Neural cell (in vitro differentiated cells): ENCODE measurements around the gene PEX3. TPM values are rescaled to one million over a fixed set of nuclear protein-coding genes. Genes with fewer than 3 reads are reported as not detected.

Experiments used
- H2AFZ ChIP-seq: fragments of 200-600, 300-800 bp; sonication (generic), shearing (Covaris generic); 2 replicates; pipeline ENCODE4 v1.6.0; 2014; ENCODE audit warnings: low read depth, mild to moderate bottlenecking, antibody characterized with exemption, low read length, moderate library complexity
- H3F3A ChIP-seq: fragments of 200-600 bp; shearing (Covaris generic); 2 replicates; pipeline ENCODE4 v1.6.1; 2016; ENCODE audit warnings: mild to moderate bottlenecking, moderate library complexity, mixed read lengths, antibody characterized with exemption, low read length; ENCODE audit not compliant: insufficient read depth, poor library complexity, severe bottlenecking
- H3K27ac ChIP-seq: fragments of 200-600, 300-800 bp; sonication (generic), shearing (Covaris generic); 2 replicates; pipeline ENCODE4 v1.5.1; 2014; ENCODE audit warnings: mild to moderate bottlenecking, low read length, moderate library complexity
- H3K27me3 ChIP-seq: fragments of 300-800, 200-600 bp; sonication (generic), shearing (Covaris generic); 2 replicates; pipeline ENCODE4 v1.6.0; 2014; ENCODE audit warnings: mild to moderate bottlenecking, low read depth, low read length, moderate library complexity; ENCODE audit not compliant: insufficient read depth
- H3K36me3 ChIP-seq: fragments of 300-800, 200-600 bp; sonication (generic), shearing (Covaris generic); 2 replicates; pipeline ENCODE4 v1.5.1; 2014; ENCODE audit warnings: mild to moderate bottlenecking, antibody characterized with exemption, low read length, moderate library complexity; ENCODE audit not compliant: insufficient read depth
- H3K4me2 ChIP-seq: fragments of 300-800, 200-600 bp; sonication (generic), shearing (Covaris generic); 2 replicates; pipeline ENCODE4 v1.6.0; 2014; ENCODE audit warnings: mild to moderate bottlenecking, low read length
- H3K4me3 ChIP-seq: fragments of 300-800, 200-600 bp; sonication (generic), shearing (Covaris generic); 2 replicates; pipeline ENCODE4 v1.5.1; 2014; ENCODE audit warnings: mild to moderate bottlenecking, low read length, moderate library complexity
- H3K79me2 ChIP-seq: fragments of 200-600 bp; shearing (Covaris generic); replicated peaks from 2 replicates; pipeline ENCODE4 v1.6.0; 2014; ENCODE audit warnings: mild to moderate bottlenecking, low read length, moderate library complexity; ENCODE audit not compliant: insufficient read depth
- H3K9ac ChIP-seq: fragments of 300-800, 200-600 bp; sonication (generic), shearing (Covaris generic); 2 replicates; pipeline ENCODE4 v1.6.1; 2016; ENCODE audit warnings: mild to moderate bottlenecking, low read length, mixed read lengths
- H3K9me2 ChIP-seq: fragments of 200-600 bp; shearing (Covaris generic); 2 replicates; pipeline ENCODE4 v1.6.1; 2016; ENCODE audit warnings: mild to moderate bottlenecking, low read length, mixed read lengths; ENCODE audit not compliant: insufficient read depth
- H3K9me3 ChIP-seq: fragments of 200-600, 300-800 bp; sonication (generic), shearing (Covaris generic); 2 replicates; pipeline ENCODE4 v1.6.1; 2016; ENCODE audit warnings: mild to moderate bottlenecking, mixed run types, low read length, moderate library complexity, mixed read lengths
- H4K20me1 ChIP-seq: fragments of 200-600 bp; shearing (Covaris generic); 2 replicates; pipeline ENCODE4 v1.6.1; 2016; ENCODE audit warnings: mild to moderate bottlenecking, mixed run types; ENCODE audit not compliant: insufficient read depth
- EP300 ChIP-seq: fragments of 450-650 bp; conservative IDR thresholded peaks from 2 replicates; pipeline ENCODE4 v1.6.1; 2014; ENCODE audit warnings: antibody characterized with exemption, mild to moderate bottlenecking, moderate library complexity; ENCODE audit not compliant: poor library complexity, severe bottlenecking
- EZH2 ChIP-seq: fragments of 200-600, 300-800 bp; shearing (Covaris generic), sonication (generic); IDR thresholded peaks from 2 replicates; pipeline ENCODE4 v1.6.1; 2014; ENCODE audit warnings: antibody characterized with exemption, low read length, borderline replicate concordance, mild to moderate bottlenecking; ENCODE audit not compliant: insufficient read depth, poor library complexity, severe bottlenecking
- MXI1 ChIP-seq: fragments of 450-650 bp; conservative IDR thresholded peaks from 2 replicates; pipeline ENCODE4 v1.6.1; 2014; ENCODE audit warnings: antibody characterized with exemption, mild to moderate bottlenecking; ENCODE audit not compliant: poor library complexity, severe bottlenecking
- POLR2AphosphoS5 ChIP-seq: IDR thresholded peaks from 2 replicates; pipeline ENCODE4 v1.6.1; 2012
- RAD21 ChIP-seq: fragments of 450-650 bp; conservative IDR thresholded peaks from 2 replicates; pipeline ENCODE4 v1.6.1; 2014; ENCODE audit warnings: antibody characterized with exemption, mild to moderate bottlenecking, moderate library complexity
- SMC3 ChIP-seq: fragments of 450-650 bp; conservative IDR thresholded peaks from 2 replicates; pipeline ENCODE4 v1.6.1; 2014; ENCODE audit warnings: antibody characterized with exemption, mild to moderate bottlenecking, moderate library complexity; ENCODE audit not compliant: poor library complexity
- TAF1 ChIP-seq: IDR thresholded peaks from 2 replicates; pipeline ENCODE4 v1.6.1; 2012; ENCODE audit warnings: low read depth
- polyA plus RNA-seq: library from polyadenylated mRNA; depleted of rRNA; stranded (reverse); fragments of >200 nt; gene quantifications from 2 replicates; pipeline ENCODE4 v1.2.3, GENCODE V29; 2014
- TF ChIP-seq, protein P1 (sequence below): IDR thresholded peaks from 2 replicates; pipeline ENCODE4 v1.6.1; 2012; ENCODE audit warnings: borderline replicate concordance
- TF ChIP-seq, protein P2 (sequence below): fragments of 450-650 bp; IDR thresholded peaks from 2 replicates; pipeline ENCODE4 v1.5.1; 2014; ENCODE audit warnings: antibody characterized with exemption, mild to moderate bottlenecking, moderate library complexity; ENCODE audit not compliant: poor library complexity, severe bottlenecking

Gene PEX3
- polyA plus RNA-seq, 1 donor from 2014 or later = 37.9 TPM

DNA sequence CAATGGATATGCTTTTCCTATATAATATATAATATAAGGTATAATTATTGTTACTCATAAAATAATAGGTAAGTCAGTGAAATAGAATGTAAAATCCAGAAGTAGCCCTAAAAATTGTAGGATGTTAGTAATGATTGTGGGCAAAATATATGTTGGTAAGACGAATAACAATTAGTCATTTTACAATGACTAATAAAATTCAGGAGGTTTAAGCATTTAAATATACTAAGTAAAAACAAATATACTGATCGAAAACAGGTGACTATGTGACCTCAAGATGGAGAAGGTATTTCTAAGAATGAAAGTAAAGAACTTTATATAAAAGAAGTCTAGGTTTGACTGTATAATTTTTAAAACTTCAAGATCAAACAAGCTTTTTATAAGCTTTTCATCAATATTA, 32.0 kb downstream of the PEX3 start:
- H3K9ac ChIP-seq = no peak overlapping the region
- H3K9me3 ChIP-seq = no peaks in the 10 kb centered on the region
- no peak for TF ChIP-seq RAD21
- no peak for TF ChIP-seq MXI1
- TF ChIP-seq POLR2AphosphoS5 = no peak
- TF ChIP-seq EP300 = no peak
- no peak for TF ChIP-seq TAF1
- no peak for TF ChIP-seq SMC3
- TF ChIP-seq, protein P1, sequence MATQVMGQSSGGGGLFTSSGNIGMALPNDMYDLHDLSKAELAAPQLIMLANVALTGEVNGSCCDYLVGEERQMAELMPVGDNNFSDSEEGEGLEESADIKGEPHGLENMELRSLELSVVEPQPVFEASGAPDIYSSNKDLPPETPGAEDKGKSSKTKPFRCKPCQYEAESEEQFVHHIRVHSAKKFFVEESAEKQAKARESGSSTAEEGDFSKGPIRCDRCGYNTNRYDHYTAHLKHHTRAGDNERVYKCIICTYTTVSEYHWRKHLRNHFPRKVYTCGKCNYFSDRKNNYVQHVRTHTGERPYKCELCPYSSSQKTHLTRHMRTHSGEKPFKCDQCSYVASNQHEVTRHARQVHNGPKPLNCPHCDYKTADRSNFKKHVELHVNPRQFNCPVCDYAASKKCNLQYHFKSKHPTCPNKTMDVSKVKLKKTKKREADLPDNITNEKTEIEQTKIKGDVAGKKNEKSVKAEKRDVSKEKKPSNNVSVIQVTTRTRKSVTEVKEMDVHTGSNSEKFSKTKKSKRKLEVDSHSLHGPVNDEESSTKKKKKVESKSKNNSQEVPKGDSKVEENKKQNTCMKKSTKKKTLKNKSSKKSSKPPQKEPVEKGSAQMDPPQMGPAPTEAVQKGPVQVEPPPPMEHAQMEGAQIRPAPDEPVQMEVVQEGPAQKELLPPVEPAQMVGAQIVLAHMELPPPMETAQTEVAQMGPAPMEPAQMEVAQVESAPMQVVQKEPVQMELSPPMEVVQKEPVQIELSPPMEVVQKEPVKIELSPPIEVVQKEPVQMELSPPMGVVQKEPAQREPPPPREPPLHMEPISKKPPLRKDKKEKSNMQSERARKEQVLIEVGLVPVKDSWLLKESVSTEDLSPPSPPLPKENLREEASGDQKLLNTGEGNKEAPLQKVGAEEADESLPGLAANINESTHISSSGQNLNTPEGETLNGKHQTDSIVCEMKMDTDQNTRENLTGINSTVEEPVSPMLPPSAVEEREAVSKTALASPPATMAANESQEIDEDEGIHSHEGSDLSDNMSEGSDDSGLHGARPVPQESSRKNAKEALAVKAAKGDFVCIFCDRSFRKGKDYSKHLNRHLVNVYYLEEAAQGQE = no peak
- no peak for TF ChIP-seq EZH2
- TF ChIP-seq, protein P2, sequence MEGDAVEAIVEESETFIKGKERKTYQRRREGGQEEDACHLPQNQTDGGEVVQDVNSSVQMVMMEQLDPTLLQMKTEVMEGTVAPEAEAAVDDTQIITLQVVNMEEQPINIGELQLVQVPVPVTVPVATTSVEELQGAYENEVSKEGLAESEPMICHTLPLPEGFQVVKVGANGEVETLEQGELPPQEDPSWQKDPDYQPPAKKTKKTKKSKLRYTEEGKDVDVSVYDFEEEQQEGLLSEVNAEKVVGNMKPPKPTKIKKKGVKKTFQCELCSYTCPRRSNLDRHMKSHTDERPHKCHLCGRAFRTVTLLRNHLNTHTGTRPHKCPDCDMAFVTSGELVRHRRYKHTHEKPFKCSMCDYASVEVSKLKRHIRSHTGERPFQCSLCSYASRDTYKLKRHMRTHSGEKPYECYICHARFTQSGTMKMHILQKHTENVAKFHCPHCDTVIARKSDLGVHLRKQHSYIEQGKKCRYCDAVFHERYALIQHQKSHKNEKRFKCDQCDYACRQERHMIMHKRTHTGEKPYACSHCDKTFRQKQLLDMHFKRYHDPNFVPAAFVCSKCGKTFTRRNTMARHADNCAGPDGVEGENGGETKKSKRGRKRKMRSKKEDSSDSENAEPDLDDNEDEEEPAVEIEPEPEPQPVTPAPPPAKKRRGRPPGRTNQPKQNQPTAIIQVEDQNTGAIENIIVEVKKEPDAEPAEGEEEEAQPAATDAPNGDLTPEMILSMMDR = no peak
- no peak overlapping the region for H3K4me3 ChIP-seq
- no peak overlapping the region for H3K4me2 ChIP-seq
- H3K9me2 ChIP-seq = no peaks in the 10 kb centered on the region
- peaks cover 7% of the 10 kb centered on the region for H3K36me3 ChIP-seq
- no peak overlapping the region for H3K27ac ChIP-seq
- H3K27me3 ChIP-seq = no peaks in the 10 kb centered on the region
- H4K20me1 ChIP-seq = no peaks in the 10 kb centered on the region
- H3F3A ChIP-seq = no peaks in the 10 kb centered on the region
- no peaks in the 10 kb centered on the region for H3K79me2 ChIP-seq
- H2AFZ ChIP-seq = no peak overlapping the region

DNA sequence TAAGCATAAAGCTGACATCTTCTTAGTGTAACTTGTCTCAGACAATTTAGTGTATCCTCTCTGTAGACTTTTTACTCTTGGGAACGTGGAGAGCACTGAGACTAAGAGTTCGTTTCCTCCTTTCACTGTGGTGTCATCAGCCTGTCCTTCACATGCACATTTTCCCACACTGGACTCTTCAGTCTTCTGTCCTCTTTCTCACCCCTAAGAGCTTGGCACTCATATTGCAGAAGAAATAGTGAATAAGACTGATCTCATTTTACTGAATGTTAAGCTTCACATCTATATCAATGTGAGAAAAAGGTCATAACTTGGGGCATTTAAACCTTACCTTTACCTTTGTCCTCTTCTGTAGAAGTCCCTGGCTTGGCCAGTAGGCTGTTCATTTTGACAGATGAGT, 35.4 kb downstream of the PEX3 start:
- Histone ChIP-seq H3K4me2 (no peak overlapping the region), H3K9ac (no peak overlapping the region), H3F3A (no peaks in the 10 kb centered on the region), H3K27ac (no peak overlapping the region), H3K9me2 (no peaks in the 10 kb centered on the region), H3K4me3 (no peak overlapping the region), H4K20me1 (no peaks in the 10 kb centered on the region), H3K79me2 (no peaks in the 10 kb centered on the region), H3K9me3 (no peaks in the 10 kb centered on the region), H2AFZ (no peak overlapping the region), H3K27me3 (no peaks in the 10 kb centered on the region), H3K36me3 (no peaks in the 10 kb centered on the region)
- TF ChIP-seq, protein P1 = no peak
- TF ChIP-seq SMC3 = no peak
